Ascending aorta (tissue), 2 donors: ENCODE data around the gene TUBA1A. TPM values are rescaled to one million over a fixed set of nuclear protein-coding genes. Genes with fewer than 3 reads are reported as not detected.

Source experiments
- DNase-seq, 2 donors: peaks; one replicate each; pipeline ENCODE4 v3.0.0-alpha.2; 2019; ENCODE audit warnings: low spot score in 2 of 2
- H3K27ac ChIP-seq, 2 donors: fragments of 200-600 bp; sonication (generic); one replicate each; pipeline ENCODE4 v1.5.1; 2016 to 2017; ENCODE audit warnings: mild to moderate bottlenecking in 1 of 2
- H3K27me3 ChIP-seq: fragments of 200-600 bp; sonication (generic); one replicate; pipeline ENCODE4 v1.5.1; 2017
- H3K36me3 ChIP-seq, 2 donors: fragments of 200-600 bp; sonication (generic); one replicate each; pipeline ENCODE4 v1.5.1; 2016
- H3K4me1 ChIP-seq, 2 donors: fragments of 200-600 bp; sonication (generic); one replicate each; pipeline ENCODE4 v1.5.1; 2016 to 2017; ENCODE audit warnings: mild to moderate bottlenecking in 1 of 2
- H3K4me3 ChIP-seq, 2 donors: fragments of 200-600 bp; sonication (generic); one replicate each; pipeline ENCODE4 v1.5.1; 2016 to 2017; ENCODE audit warnings: mild to moderate bottlenecking in 1 of 2
- H3K9me3 ChIP-seq, 2 donors: fragments of 200-600 bp; sonication (generic); one replicate each; pipeline ENCODE4 v1.5.1; 2016
- intact Hi-C: fragments of 100-400 bp; cut with DNase I; formaldehyde crosslinking; loops from one replicate; pipeline ENCODE4 v1.15.1; 2023
- total RNA-seq: library from RNA; depleted of rRNA; stranded (reverse); fragments of >200 nt; gene quantifications from one replicate; pipeline ENCODE4 v1.1.0, GENCODE V29; 2016
- TF ChIP-seq, protein P1 (sequence below), 3 experiments: fragments of 200-600 bp in 2 of 3; fragments of 450-650 bp in 1 of 3; sonication (generic) in 2 of 3; IDR thresholded peaks; one replicate each; pipeline ENCODE4 v1.5.1; 2016 to 2019; ENCODE audit warnings: antibody characterized with exemption in 3 of 3, mild to moderate bottlenecking in 1 of 3, moderate library complexity in 1 of 3

The TUBA1A gene
- total RNA-seq, 1 donor from 2014 or later, result 214 TPM

- no peak overlapping the region for H3K4me3 ChIP-seq
- H3K36me3 ChIP-seq, result no peaks in the 10 kb centered on the region
- DNase-seq, result no peak
- no peaks in the 10 kb centered on the region for H3K9me3 ChIP-seq
- intact Hi-C loops, result no loop called here
- H3K27me3 ChIP-seq, result no peaks in the 10 kb centered on the region
- H3K27ac ChIP-seq, result no peak overlapping the region
- no peaks in the 10 kb centered on the region for H3K4me1 ChIP-seq
- TF ChIP-seq, protein P1, sequence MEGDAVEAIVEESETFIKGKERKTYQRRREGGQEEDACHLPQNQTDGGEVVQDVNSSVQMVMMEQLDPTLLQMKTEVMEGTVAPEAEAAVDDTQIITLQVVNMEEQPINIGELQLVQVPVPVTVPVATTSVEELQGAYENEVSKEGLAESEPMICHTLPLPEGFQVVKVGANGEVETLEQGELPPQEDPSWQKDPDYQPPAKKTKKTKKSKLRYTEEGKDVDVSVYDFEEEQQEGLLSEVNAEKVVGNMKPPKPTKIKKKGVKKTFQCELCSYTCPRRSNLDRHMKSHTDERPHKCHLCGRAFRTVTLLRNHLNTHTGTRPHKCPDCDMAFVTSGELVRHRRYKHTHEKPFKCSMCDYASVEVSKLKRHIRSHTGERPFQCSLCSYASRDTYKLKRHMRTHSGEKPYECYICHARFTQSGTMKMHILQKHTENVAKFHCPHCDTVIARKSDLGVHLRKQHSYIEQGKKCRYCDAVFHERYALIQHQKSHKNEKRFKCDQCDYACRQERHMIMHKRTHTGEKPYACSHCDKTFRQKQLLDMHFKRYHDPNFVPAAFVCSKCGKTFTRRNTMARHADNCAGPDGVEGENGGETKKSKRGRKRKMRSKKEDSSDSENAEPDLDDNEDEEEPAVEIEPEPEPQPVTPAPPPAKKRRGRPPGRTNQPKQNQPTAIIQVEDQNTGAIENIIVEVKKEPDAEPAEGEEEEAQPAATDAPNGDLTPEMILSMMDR (IDR thresholded peaks at IDR 0.05), result no peak
Observed at GRCh38 chr12:49154221-49154620, 34.7 kb downstream of the TUBA1A start.

GRCh38 chr12:49147384-49147783 lies 41.5 kb downstream of the TUBA1A start:
- H3K27me3 ChIP-seq, result no peaks in the 10 kb centered on the region
- no peaks in the 10 kb centered on the region for H3K36me3 ChIP-seq
- no peak overlapping the region for H3K4me3 ChIP-seq
- no peak overlapping the region for H3K27ac ChIP-seq
- intact Hi-C loops, result no loop called here
- TF ChIP-seq, protein P1 (IDR thresholded peaks at IDR 0.05), result no peak
- DNase-seq, result no peak
- no peaks in the 10 kb centered on the region for H3K9me3 ChIP-seq
- H3K4me1 ChIP-seq, result no peaks in the 10 kb centered on the region

DNA sequence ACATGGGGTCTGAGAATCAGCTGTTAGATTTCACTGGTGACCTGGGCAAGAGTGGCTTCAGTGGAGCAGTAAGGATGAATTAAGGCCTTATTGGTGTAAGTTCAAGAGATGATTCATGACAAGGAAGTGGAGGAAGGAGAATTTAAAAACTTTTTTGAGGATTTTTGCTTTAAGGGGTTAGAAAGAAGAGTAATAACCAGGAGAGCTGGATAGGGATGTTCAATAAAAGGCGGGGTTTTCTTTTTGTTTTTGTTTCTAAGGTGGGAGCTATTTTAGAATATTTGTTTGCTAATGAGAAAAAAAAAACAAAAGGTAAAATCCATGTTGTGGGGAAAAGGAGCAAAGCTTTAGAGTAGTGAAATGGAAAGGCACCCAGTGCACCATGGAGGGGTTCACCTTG lies 42.5 kb downstream of the TUBA1A start:
- TF ChIP-seq, protein P1 (IDR thresholded peaks at IDR 0.05), result no peak
- Histone ChIP-seq H3K36me3 (no peaks in the 10 kb centered on the region), H3K4me3 (no peak overlapping the region), H3K27ac (no peak overlapping the region), H3K9me3 (no peaks in the 10 kb centered on the region), H3K27me3 (no peaks in the 10 kb centered on the region), H3K4me1 (no peaks in the 10 kb centered on the region)
- no peak for DNase-seq
- intact Hi-C loops, result no loop called here

DNA sequence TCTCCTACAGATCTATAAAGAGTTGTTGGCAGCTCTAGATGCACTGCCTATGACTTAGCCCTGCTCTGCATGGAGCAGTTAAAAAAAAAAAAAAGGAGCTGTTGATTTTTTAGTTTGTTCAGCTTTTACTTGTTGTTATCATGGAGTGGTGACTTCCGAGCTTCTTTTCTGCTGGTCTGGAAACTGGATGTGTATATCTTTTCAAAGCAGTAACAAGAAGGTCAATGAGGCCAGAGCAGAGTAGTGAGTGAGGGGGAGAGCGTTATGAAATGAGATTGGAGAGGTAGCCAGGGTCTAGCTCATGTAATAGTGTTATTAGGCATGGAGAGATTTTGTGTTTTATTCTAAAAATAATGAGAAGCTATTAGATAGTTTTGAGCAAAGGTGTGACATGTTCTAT lies 44.5 kb downstream of the TUBA1A start:
- H3K36me3 ChIP-seq, result no peaks in the 10 kb centered on the region
- H3K9me3 ChIP-seq, result no peaks in the 10 kb centered on the region
- no peak overlapping the region for H3K4me3 ChIP-seq
- no peaks in the 10 kb centered on the region for H3K4me1 ChIP-seq
- TF ChIP-seq, protein P1 (IDR thresholded peaks at IDR 0.05), result no peak
- DNase-seq, result no peak
- intact Hi-C loops, result no loop called here
- no peaks in the 10 kb centered on the region for H3K27me3 ChIP-seq
- H3K27ac ChIP-seq, result no peak overlapping the region

- intact Hi-C loops, result no loop called here
- H3K4me1 ChIP-seq, result no peaks in the 10 kb centered on the region
- no peak overlapping the region for H3K27ac ChIP-seq
- no peak for DNase-seq
- TF ChIP-seq, protein P1 (IDR thresholded peaks at IDR 0.05), result no peak
- H3K27me3 ChIP-seq, result no peaks in the 10 kb centered on the region
- no peaks in the 10 kb centered on the region for H3K9me3 ChIP-seq
- no peaks in the 10 kb centered on the region for H3K36me3 ChIP-seq
- H3K4me3 ChIP-seq, result no peak overlapping the region
Observed at GRCh38 chr12:49138999-49139398, 49.9 kb downstream of the TUBA1A start.

DNA sequence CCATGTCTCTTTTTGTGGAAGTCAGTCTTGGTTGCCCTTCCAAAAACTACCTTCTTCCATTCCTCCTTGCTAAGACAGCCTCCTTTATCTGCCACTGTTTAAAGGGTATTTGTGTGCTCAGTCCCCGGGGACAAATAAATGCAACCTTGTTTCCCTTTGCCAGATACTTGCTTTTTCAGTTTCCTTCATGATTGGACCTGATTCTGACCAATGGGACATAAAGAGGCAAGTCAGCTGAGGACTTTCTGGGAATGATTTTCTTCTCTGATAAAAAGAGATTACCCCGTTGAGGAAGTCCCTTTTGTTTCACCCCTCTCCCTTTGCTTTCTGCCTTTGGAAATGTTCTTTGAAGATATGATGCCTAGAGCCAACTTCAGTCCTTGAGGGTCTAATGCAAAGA lies 50.3 kb downstream of the TUBA1A start:
- Histone ChIP-seq H3K27me3 (no peaks in the 10 kb centered on the region), H3K36me3 (no peaks in the 10 kb centered on the region), H3K9me3 (no peaks in the 10 kb centered on the region), H3K4me3 (no peak overlapping the region), H3K4me1 (peaks cover 0 to 4% of the 10 kb centered on the region in 2 donors), H3K27ac (no peak overlapping the region)
- intact Hi-C loops, result no loop called here
- TF ChIP-seq, protein P1 (IDR thresholded peaks at IDR 0.05), result no peak
- no peak for DNase-seq
